AG04450 (cell line): Measurements from ENCODE around the gene UNC5C. TPM values are rescaled to one million over a fixed set of nuclear protein-coding genes. Genes with fewer than 3 reads are reported as not detected.

ENCODE experiments used
- CTCF ChIA-PET: fragments of 300-600, 350-600 bp; formaldehyde crosslinking; extraction: SDS; loops from one replicate; lab custom pipeline; 2022; ENCODE audit warnings: antibody characterized with exemption, inconsistent platforms; lab: Charles Lee
- POLR2A ChIA-PET: fragments of 350-600 bp; formaldehyde crosslinking; extraction: SDS; loops from one replicate; lab custom pipeline; 2021; ENCODE audit warnings: antibody characterized with exemption, inconsistent platforms; lab: Yijun Ruan, JAX
- DNase-seq: peaks from one replicate; pipeline ENCODE4 v3.0.0-alpha.2; 2011; ENCODE audit warnings: low read depth, low spot score
- H3K27ac ChIP-seq: one replicate; pipeline ENCODE4 v1.5.1; 2012; ENCODE audit warnings: low read depth, low read length, control low read depth
- H3K27me3 ChIP-seq: one replicate; pipeline ENCODE4 v1.6.0; 2012; ENCODE audit warnings: low read length; ENCODE audit not compliant: control insufficient read depth, insufficient read depth
- H3K4me3 ChIP-seq: 2 replicates; pipeline ENCODE4 v1.5.1; 2011; ENCODE audit warnings: mild to moderate bottlenecking, low read depth, low read length, control low read depth
- H3K9me3 ChIP-seq: 2 replicates; pipeline ENCODE4 v1.5.1; 2012; ENCODE audit warnings: low read length; ENCODE audit not compliant: control insufficient read depth, insufficient read depth
- CTCF ChIP-seq: IDR thresholded peaks from 2 replicates; pipeline ENCODE4 v1.5.1; 2011; ENCODE audit warnings: low read depth, low read length, control low read depth, inconsistent platforms
- polyA plus RNA-seq: library from polyadenylated mRNA; depleted of rRNA; stranded (reverse); fragments of >200 nt; gene quantifications from 2 replicates; pipeline ENCODE4 v1.2.3, GENCODE V29; 2011

The UNC5C gene
- polyA plus RNA-seq, 1 experiment = 0.07 TPM

GRCh38 chr4:95540227-95540626 is 8.5 kb downstream of the UNC5C start:
- TF ChIP-seq CTCF = no peak
- H3K27me3 ChIP-seq = peaks cover 5% of the 10 kb centered on the region
- DNase-seq = no peak
- no peak overlapping the region for H3K4me3 ChIP-seq
- ChIA-PET POLR2A (no interaction called here), CTCF (no interaction called here)
- no peak overlapping the region for H3K27ac ChIP-seq
- no peaks in the 10 kb centered on the region for H3K9me3 ChIP-seq

DNA sequence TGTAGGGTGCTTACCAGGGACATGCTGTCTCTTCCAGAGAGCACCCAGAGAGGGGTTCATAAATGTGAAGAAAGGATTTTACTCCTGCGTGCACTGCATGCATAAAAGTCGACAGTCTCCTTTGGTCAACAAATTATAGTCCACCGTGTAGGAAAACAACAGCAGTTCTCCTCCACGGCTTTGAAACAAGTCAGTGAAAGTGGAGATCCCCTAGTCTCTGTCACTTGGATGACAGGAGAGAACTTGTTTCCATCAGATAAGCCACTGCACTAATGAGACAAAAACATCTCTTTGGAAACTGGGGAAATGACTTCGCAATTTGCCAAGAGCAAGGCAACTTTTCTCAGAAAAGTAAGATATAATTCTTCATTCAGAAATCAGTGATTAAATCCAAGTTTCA is 9.7 kb downstream of the UNC5C start:
- TF ChIP-seq CTCF = no peak
- POLR2A ChIA-PET = no interaction called here
- no peaks in the 10 kb centered on the region for H3K9me3 ChIP-seq
- no peak for DNase-seq
- H3K27me3 ChIP-seq = peaks cover 5% of the 10 kb centered on the region
- no peak overlapping the region for H3K4me3 ChIP-seq
- H3K27ac ChIP-seq = no peak overlapping the region
- CTCF ChIA-PET = no interaction called here

- Histone ChIP-seq H3K27me3 (no peaks in the 10 kb centered on the region), H3K4me3 (no peak overlapping the region), H3K9me3 (no peaks in the 10 kb centered on the region), H3K27ac (no peak overlapping the region)
- TF ChIP-seq CTCF = no peak
- POLR2A ChIA-PET = no interaction called here
- CTCF ChIA-PET = no interaction called here
- DNase-seq = no peak
Observed at GRCh38 chr4:95537863-95538488, 10.8 kb downstream of the UNC5C start.

- POLR2A ChIA-PET = no interaction called here
- no peak overlapping the region for H3K4me3 ChIP-seq
- TF ChIP-seq CTCF = no peak
Observed at GRCh38 chr4:95537191-95537590, 11.6 kb downstream of the UNC5C start.

GRCh38 chr4:95536650-95537049 is 12.1 kb downstream of the UNC5C start:
- H3K27me3 ChIP-seq = no peaks in the 10 kb centered on the region
- no peak for DNase-seq
- H3K4me3 ChIP-seq = no peak overlapping the region
- POLR2A ChIA-PET = no interaction called here
- H3K27ac ChIP-seq = no peak overlapping the region
- H3K9me3 ChIP-seq = no peaks in the 10 kb centered on the region
- no peak for TF ChIP-seq CTCF
- CTCF ChIA-PET = interaction anchor here (0.7 to 1.1 kb wide), 2 partner anchors 11 to 26 kb away, joined by 3 to 4 read pairs; no protein-coding TSS in a partner anchor

More at GRCh38 chr4:95537191-95537590, 11.6 kb downstream of the UNC5C start:
- CTCF ChIA-PET = interaction anchor here (0.7 to 1.1 kb wide), 2 partner anchors 10 to 27 kb away, joined by 3 to 4 read pairs; no protein-coding TSS in a partner anchor
- no peak for DNase-seq
- Histone ChIP-seq H3K27ac (no peak overlapping the region), H3K27me3 (no peaks in the 10 kb centered on the region), H3K9me3 (no peaks in the 10 kb centered on the region)
